HG03108 (cell line): ENCODE results near the gene TRIM59.

ENCODE experiments used
- ATAC-seq: cut with Tn5 transposase; IDR thresholded peaks from one replicate; pipeline ENCODE4 v1.9.1; 2021; ENCODE audit warnings: moderate library complexity; ENCODE audit not compliant: unreplicated experiment

TRIM59 gene

DNA sequence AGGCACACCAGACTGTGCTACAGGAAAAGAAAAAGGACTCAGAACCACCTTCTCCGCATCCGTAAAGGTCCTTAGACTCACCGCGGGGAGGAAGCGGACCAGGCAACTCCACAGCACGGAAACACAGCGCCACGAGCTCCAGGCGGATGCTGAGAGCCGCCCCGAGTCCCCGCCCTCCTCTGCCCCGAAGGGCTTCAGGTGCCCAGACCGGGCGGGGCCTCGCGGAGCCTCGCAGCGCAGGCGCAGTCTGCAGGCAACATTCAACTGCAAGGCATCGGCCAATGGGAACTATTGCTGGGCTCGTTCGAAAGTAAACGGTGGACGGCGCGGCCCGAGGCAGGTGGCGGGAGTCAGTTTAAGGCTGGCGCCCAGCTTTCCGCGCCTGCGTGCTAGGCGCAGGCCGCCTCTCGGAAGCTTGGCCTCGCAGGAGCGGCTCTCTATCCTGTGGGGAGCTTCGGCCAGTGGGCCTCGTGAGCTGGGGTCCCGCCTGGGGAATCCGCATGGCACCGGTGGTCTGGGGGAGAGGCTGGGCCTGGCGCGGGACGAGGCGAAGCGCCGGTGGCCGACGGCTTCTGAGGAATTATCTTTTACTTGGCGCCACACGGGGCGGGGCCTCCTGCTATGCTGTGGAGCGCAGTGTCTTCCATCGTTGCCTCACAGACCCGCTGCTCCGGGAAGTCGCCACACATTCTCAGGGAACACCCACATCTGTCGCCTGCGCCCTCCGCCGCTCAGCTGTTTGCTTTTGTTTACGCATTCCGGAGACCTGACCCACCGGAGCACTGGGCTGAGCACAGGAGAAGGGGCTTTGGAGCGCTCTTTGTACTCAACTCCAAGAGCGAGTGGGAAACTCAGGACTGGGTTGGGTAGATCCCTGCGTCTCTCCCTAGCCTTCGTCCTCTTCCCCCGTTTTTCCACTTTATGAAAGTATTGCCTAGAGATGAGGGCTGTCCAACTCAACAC, at the start of gene TRIM59:
TSS of gene TRIM59 (minus strand) at position 151 of the 963 bp plus-strand sequence. CDS start 10,603 bp downstream, outside the sequence.
- ATAC-seq = peak; percentile 94

GRCh38 chr3:160498202-160498601, 48.6 kb upstream of the TRIM59 start:
- no peak for ATAC-seq

DNA sequence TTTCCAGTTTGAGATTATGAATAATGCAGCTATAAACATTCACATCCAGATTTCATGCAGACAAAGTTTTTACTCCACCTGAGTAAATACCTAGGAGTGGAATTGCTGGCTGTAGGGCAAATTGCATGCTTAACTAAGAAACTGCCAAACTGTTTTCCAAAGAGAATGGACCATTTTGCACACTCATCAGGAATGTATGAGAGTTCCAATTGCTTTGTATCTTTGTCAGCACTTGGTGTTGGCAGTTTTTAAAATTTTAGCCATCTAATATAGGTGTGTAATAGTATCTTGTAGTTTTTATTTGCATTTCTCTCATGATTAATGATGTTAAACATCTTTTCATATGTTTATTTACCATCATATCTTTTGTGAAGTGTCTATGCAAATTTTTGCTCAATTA, 40.6 kb upstream of the TRIM59 start:
- ATAC-seq = no peak

DNA sequence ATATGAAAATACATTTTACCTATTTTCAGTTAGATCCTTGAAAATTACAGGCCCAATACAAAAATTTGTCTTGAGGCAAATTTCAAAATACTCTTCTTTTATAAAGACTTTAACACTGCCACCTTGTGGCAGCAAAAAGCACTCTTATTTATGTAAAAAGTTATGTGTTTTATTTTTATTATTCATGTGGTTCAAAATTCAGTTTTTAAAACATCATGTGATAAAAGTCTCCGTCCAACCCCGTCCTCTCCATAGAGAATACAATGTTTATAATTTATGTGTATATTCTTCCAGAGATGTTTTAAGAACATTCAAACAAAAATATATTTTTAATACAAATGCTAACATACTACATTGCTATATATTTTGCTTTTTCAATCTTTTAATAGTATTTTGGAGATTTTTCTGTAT, 36.9 kb upstream of the TRIM59 start:
- no peak for ATAC-seq

DNA sequence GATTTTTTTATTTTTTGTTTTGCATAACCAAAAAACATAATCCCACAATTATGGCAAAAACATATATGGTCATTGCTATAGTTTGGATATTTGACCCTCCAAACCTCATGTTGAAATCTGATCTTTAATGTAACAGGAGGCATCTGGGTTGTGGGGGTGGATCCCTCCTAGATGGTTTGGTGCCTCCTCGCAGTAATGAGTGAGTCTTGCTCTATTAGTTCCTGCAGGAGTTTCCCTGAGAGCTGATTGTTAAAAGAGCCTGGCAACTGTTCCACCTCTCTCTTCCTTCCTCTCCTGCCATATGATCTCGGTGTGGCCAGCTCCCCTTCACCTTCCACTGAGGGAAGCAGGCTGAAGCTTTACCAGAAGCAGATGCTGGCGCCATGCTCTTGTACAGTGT, 33.2 kb upstream of the TRIM59 start:
- ATAC-seq = no peak

- ATAC-seq = no peak
These were observed 32.3 kb upstream of the TRIM59 start for GRCh38 chr3:160481856-160482255.

DNA sequence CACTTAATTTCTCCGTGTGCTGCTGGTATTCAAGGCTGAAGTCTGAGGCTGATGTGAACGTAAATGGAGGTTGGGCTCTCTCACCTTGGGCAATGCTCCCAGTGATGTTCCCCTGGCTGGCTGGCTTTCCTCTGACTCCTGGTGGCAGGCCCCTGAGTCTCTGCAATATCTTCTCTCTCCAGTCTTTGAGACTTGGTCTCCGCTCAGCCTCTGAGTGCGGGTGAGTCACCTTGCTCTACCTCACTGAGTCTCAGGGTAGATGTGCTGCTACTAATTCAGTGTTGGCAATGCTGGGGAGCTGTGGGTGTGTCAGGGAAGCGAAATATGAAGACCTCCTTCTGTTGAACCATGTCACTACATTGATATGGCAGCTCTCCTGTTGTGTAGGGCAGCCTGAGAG, 31.3 kb upstream of the TRIM59 start:
- ATAC-seq = no peak

DNA sequence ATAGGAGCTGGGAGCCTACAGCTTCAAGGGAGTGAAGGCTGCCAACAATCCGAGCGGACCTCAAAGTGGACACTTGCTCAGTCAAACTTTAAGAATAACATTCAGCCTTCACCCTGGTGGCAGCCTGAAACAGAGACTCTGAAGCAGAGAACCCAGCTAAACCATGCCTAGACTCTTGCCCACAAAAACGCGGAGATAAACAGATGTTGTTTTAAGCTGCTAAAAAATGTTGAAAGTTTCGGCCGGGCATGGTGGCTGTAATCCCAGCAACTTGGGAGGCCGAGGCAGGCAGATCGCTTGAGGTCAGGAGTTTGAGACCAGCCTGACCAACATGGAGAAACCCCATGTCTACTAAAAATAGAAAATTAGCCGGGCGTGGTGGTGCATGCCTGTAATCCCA, 29.8 kb upstream of the TRIM59 start:
- ATAC-seq = no peak

DNA sequence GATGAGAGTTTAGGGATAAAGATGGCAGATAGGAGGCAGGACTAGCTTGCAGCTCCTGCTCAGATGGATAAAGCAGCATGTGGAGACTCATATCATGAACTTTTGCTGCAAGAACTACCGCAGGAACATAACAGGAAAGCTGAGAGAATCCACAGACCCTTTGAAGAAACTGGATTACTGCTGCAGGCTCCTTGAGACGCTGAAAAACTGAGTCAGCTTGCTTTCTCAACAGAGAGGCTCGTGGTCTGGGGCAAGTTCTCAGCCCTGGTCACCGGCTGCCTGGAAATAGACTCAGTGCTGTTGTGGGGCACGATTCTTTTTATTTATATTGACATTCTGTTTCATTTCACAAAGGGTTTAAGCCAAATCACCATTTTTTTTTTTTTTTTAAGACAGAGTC, 28.8 kb upstream of the TRIM59 start:
- ATAC-seq = no peak

GRCh38 chr3:160477750-160478149, 28.2 kb upstream of the TRIM59 start:
- no peak for ATAC-seq

DNA sequence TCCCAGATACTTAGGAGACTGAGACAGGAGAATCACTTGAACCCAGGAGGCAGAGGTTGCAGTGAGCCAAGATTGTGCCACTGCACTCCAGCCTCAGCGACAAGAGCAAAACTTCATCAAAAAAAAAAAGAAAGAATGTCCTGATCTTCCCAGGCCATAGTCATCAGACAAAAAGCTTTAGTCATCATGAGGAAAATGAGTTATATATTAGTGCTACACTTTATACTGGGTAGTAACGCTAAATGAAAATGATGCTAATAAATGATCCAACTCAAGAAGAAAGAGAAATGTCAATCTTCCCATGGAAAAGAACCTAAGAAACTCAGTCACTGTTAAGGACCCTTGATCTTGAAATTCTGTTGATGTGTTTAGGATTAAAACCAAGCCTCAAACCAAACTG, 26.3 kb upstream of the TRIM59 start:
- no peak for ATAC-seq

GRCh38 chr3:160475153-160475552, 25.6 kb upstream of the TRIM59 start:
- no peak for ATAC-seq

DNA sequence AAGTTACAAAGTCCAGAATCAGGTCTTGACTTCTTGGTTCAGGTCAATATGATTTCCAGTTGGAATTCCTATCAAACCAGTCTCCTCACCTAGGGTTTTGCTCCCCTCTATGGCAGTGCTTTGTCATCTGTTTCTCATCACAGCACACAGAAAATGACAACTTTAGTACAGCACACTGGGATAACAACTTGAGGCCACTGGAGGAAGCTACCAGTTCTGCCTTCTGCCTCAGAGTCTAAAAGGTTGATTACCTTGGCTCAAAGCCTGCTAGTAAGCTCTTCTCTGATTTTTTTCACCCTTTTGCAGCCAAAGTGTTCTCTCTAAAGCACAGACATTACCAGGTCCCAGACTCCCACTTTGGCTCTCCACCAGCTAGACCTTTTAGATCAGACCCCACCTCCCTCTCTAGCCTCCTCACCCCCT, 24.8 kb upstream of the TRIM59 start:
- ATAC-seq = no peak

GRCh38 chr3:160473978-160474377, 24.4 kb upstream of the TRIM59 start:
- no peak for ATAC-seq

- ATAC-seq = no peak
These were observed 23.6 kb upstream of the TRIM59 start for GRCh38 chr3:160473221-160473620.

- ATAC-seq = peak; percentile 80
These were observed 22.8 kb upstream of the TRIM59 start for GRCh38 chr3:160472344-160472743.

- no peak for ATAC-seq
These were observed 22.3 kb upstream of the TRIM59 start for GRCh38 chr3:160471892-160472291.

GRCh38 chr3:160470181-160470580, 20.6 kb upstream of the TRIM59 start:
- no peak for ATAC-seq

GRCh38 chr3:160464971-160465370, 15.4 kb upstream of the TRIM59 start:
- no peak for ATAC-seq

DNA sequence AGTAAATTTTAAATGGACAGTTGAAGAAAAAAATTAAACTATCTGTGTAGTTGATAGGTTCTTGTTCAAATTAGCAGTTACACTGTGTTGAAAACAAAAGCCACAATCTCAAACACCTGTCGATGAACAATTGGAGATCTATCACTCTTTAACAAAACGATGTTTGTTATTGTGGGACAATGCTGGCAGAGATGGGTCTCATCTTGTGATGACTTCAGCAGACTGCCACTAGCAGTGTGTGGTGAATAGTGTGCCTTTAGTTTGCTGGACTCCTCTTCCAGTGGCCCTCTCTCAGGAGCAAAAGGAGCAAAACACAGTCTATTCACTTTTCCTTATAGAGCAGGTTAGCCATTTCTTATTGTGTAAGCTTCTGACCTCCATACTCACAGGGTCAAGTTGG, 14.7 kb upstream of the TRIM59 start:
- no peak for ATAC-seq

DNA sequence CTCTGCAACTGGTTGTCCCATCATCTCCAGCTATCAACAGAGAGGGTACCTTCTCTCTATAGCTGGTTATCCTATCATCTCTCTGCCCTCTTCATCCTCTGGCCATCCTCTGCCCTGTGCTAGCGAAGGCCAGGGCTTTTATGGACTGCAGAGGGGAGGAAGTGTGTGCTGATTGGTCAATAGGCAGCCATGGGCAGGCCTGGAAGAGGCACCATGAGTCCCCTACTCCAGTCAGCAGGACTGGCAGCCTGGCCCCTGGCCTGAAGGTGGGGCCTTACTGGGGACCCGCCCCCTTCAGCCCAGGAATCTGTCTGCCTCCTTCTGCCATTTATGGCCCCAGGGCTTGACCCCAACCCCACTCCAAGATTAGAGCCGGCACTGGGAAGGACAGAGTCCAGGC, 10.4 kb upstream of the TRIM59 start:
- no peak for ATAC-seq

DNA sequence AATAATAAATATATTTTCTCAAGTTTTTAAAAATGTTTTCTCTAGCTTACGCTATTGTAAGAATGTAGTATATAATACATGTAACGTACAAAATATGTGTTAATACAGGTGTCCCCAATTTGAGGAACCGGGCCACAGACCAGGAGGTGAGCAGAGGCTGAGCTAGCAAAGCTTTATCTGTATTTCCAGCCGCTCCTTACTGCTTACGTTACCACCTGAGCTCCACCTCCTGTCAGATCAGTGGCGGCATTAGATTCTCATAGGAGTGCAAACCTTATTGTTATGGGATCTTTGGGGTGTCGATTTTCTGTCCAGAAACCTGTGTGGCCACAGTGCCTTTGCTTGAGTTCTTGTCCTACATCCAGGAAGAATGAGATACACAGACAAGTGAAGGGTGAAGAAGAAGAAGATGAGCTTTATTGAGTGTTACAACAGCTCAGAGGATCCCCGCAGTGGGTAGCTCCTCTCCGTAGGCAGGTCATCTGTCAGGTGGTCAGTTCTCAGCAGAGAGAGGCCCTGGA, 9.9 kb upstream of the TRIM59 start:
- no peak for ATAC-seq
